Motor neuron (in vitro differentiated cells): Measurements from ENCODE around the gene PNPLA7. TPM values are rescaled to one million over a fixed set of nuclear protein-coding genes. Genes with fewer than 3 reads are reported as not detected.

ENCODE experiments used
- ATAC-seq, 8 experiments: fragments of 200-7000 bp; cut with Tn5 transposase; replicated peaks in 6 of 8; 2 replicates each; pipeline ENCODE4 v1.8.0; 2021; ENCODE audit warnings: mild to moderate bottlenecking in 8 of 8, moderate library complexity in 8 of 8
- H3K27ac ChIP-seq, 2 donors: fragments of 250-450 bp; sonication (Bioruptor Pico); 2 replicates each; pipeline ENCODE4 v1.9.0; 2021; ENCODE audit warnings: antibody characterized with exemption in 2 of 2, mild to moderate bottlenecking in 2 of 2, moderate library complexity in 1 of 2
- H3K4me1 ChIP-seq, 2 donors: fragments of 250-450 bp; sonication (Bioruptor Pico); replicated peaks in 1 of 2; 2 replicates each; pipeline ENCODE4 v1.6.1; 2021; ENCODE audit warnings: antibody characterized with exemption in 2 of 2, mild to moderate bottlenecking in 2 of 2, moderate library complexity in 1 of 2
- H3K4me3 ChIP-seq, 5 donors: fragments of 250-450 bp; sonication (Bioruptor Pico); 2 replicates each; pipeline ENCODE4 v1.9.0; 2021; ENCODE audit warnings: antibody characterized with exemption in 5 of 5, mild to moderate bottlenecking in 5 of 5, moderate library complexity in 4 of 5
- WGBS, 10 experiments: fragments of 450-650 bp; shearing (Covaris generic); methylation state at CpG; one replicate each; pipeline ENCODE4 v1.0.0; 2022; 5-methylcytosine and 5-hydroxymethylcytosine counted together
- in situ Hi-C, 9 experiments: fragments of 400-800 bp; cut with MboI; loops; one replicate each; pipeline ENCODE4 v1.15.0; 2021; ENCODE audit warnings: low sequenced_read_pairs in 9 of 9, low pct_unique_long_range_greater_than_20kb in 2 of 9; ENCODE audit not compliant: unreplicated experiment in 9 of 9
- total RNA-seq, 8 experiments: library from RNA; unstranded; fragments of 300-600 nt; gene quantifications; 2 replicates each; pipeline versions ENCODE4 v1.2.3 to v1.2.4, GENCODE V29; 2022

The PNPLA7 gene
- total RNA-seq, 8 experiments from 2014 or later: 0.16 to 3.3 (median 1.5) TPM

DNA sequence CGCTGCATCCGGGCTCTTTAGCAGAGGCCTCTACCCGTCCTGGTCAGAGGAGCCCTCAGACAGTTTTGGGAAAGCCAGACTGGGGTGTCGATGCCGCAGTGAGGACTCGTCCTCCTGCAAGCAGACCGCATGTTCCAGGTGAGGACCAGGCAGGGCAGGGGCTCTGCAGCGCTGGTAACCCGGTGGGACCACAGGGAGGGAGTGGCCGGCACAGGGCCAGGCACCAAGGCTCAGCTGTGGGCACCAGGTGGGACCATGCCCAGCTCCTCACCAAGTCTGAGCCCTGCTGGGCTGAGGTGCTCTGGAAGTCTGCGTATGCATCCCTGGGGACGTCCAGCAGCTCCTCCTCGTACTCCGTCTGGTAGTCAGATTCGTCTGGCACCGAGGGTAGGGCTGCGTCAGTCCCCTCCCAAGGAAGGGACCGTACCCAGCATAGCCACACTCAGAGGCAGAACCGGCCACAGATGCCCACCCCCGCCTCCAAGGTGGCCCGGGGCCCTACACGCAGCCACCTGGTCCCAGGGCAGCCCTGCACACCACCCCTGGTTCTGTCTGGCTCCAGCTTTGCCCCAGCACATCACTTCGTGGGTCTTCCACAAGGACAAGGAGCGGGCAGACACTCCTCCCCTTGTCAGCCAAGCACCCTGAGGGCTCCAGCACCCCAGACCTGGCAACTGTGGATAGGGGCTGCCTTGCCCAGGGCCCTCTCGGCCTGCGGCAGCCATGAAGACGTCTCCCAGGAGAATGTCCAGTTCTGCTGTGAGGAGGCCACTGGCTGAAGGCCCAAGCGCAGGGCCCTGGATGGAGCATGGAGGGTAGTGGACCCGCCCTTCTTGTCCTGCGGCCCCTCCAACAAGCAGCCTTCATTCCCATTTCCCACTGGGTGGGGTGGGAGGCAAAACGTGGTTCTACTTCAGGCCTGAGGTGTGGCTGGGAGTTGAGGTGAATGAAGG, 89.6 kb downstream of the PNPLA7 start:
- Histone ChIP-seq H3K4me3 (no peak overlapping the region), H3K4me1 (peaks cover 12% of the 10 kb centered on the region in 2 donors), H3K27ac (no peak overlapping the region)
- WGBS, 10 experiments: 85 to 100% (median 95%) methylated on average over 1 to 6 of the region's 31 CpGs; no CpG with 5 or more reads in 6 of the 10 experiments
- in situ Hi-C loops: no loop called here
- ATAC-seq: no peak

DNA sequence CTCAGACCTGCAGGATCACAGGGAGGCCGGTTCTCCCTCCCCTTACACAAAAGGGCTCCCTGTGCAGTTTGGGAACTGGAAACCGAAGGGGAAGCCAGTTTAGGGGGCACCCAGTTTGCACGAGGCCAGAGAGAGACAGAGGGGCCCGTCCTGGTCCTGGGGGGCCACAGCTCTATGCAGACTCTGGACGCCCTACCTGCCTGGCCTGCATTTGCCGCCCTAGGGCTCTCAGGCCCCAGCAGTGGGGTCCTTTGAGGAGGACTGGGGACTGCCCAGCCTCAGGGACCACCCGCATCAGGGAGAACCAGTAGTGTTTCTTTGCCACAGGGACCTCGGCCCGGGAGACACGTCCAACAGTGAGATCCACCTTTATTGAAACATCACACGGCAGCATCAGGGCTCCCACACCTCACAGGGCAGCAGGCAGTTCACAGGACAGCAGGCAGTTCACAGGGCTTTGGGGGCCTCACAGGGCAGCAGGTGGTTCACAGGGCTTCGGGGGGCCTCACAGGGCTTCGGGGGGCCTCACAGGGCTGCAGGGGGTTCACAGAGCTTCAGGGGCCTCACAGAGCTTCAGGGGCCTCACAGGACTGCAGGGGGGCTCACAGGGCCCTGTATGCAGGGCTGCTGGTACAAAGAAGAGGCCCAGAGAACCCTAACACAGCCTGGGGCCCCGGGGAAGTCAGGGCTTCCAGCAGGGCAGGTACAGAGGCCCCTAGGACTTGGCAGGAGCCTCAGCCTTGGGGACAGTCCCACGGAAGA, 90.4 kb downstream of the PNPLA7 start:
- peaks cover 17% of the 10 kb centered on the region in 2 donors for H3K4me1 ChIP-seq
- in situ Hi-C loops: no loop called here
- no peak overlapping the region for H3K27ac ChIP-seq
- ATAC-seq: peak in 2 of 8 experiments; percentile 1
- H3K4me3 ChIP-seq: peak overlapping the region; percentile 55 to 99 (median 88)
- 7 to 100% (median 55%) methylated on average over 1 to 3 of the region's 15 CpGs; no CpG with 5 or more reads in 6 of the 10 experiments for WGBS, 10 experiments

- peak; percentile 75 to 93 (median 80) for ATAC-seq
- Histone ChIP-seq H3K27ac (peak within 1 kb of the TSS in 1 of 2 donors; percentile 51), H3K4me3 (peak within 1 kb of the TSS; percentile 55 to 99 (median 88)), H3K4me1 (peaks cover 23% of the 10 kb centered on the region in 2 donors)
- in situ Hi-C loops: no loop called here
- 0% methylated on average over 4 to 5 of the region's 62 CpGs; no CpG with 5 or more reads in 8 of the 10 experiments for WGBS, 10 experiments
These were observed 91.0 kb downstream of the PNPLA7 start, which contains the start of gene NSMF for GRCh38 chr9:137459152-137459600. Gene NSMF (minus strand): TSS chr9:137459334. CDS start chr9:137459102, 232 bp downstream.

- ATAC-seq: peak; percentile 45 to 70 (median 53)
- 0% methylated on average over 5 of the region's 88 CpGs; no CpG with 5 or more reads in 9 of the 10 experiments for WGBS, 10 experiments
- peak overlapping the region in 1 of 2 donors; percentile 51 for H3K27ac ChIP-seq
- peak overlapping the region; percentile 55 to 99 (median 88) for H3K4me3 ChIP-seq
- in situ Hi-C loops: no loop called here
- H3K4me1 ChIP-seq: peaks cover 23 to 24% of the 10 kb centered on the region in 2 donors
These were observed 91.7 kb downstream of the PNPLA7 start for GRCh38 chr9:137458194-137459151.

GRCh38 chr9:137457406-137458193, 92.6 kb downstream of the PNPLA7 start:
- peaks cover 23 to 29% of the 10 kb centered on the region in 2 donors for H3K4me1 ChIP-seq
- 93 to 100% (median 100%) methylated on average over 1 to 7 of the region's 44 CpGs; no CpG with 5 or more reads in 7 of the 10 experiments for WGBS, 10 experiments

DNA sequence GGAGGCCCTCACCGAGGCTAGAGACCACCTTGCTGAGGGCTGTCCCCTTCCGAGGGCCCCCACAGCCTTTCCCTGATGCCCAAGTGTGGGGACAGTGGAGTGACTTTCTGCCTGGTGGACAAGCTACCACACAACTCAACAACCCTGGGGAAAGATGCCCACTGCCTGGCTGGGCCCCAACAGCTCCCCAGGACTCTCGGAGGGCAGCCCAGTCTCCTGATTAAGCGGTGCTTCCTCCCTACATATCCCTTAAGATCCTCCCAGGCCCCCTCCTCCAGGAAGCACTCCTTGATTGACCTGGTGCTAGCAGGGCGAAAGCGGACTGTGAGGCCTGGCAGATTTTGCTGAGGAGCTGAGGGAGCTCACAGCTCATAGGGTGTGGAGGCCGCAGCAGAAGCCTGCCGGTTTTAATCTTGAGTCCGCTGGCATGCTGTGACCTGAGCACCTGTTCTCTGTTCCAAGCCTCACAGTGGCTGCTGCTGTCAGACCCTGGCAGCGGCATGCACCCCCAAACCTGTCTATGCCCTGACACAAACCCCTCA, 93.3 kb downstream of the PNPLA7 start:
- 86 to 100% (median 95%) methylated on average over 2 to 4 of the region's 10 CpGs; no CpG with 5 or more reads in 4 of the 10 experiments for WGBS, 10 experiments
- no peak for ATAC-seq
- Histone ChIP-seq H3K4me3 (no peak overlapping the region), H3K27ac (no peak overlapping the region), H3K4me1 (peaks cover 23 to 29% of the 10 kb centered on the region in 2 donors)
- in situ Hi-C loops: no loop called here

More at GRCh38 chr9:137457406-137458193, 92.6 kb downstream of the PNPLA7 start:
- in situ Hi-C loops: no loop called here
- H3K4me3 ChIP-seq: peak overlapping the region; percentile 55 to 99 (median 88)
- no peak for ATAC-seq
- no peak overlapping the region for H3K27ac ChIP-seq

DNA sequence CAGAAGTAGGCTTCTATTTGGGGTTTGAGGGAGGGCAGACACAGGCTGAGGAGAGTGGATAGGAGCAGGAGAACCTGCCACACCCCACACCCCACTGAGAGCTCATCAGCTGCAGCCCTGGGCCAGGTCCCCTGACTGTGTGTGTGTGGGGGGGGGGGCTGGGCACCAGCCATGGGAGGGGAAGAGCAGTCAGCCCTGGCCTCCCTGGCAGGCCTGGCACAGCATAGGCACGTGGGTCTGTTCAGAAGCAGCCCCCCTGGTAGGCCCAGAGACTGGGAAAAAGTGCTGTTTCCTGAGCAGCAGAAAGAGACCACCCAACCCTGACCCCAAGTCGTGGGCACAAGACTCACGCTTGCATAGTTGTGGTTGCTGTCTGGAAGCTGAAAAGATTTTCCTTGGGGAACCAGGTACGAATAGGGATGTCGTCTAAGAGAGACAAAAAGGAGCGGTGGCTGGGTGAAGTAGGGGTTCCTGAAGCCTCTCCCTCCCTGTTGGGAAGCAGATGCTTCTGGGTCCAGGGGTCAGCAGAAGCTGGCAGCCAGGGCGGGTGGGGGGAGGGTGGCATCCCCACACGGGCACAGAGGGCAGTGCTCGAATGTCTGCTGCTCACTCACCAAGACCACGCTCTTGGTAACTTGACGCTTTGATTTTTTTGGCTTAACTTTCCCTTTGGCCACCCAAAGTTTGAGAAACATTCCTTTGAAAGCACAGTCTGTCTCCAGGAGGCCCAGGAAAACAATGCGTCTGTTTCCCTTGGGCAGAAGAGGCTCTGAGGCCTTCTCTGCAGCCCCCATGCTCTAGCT, 93.9 kb downstream of the PNPLA7 start:
- WGBS, 10 experiments: 95 to 100% (median 100%) methylated on average over 1 to 4 of the region's 12 CpGs; no CpG with 5 or more reads in 6 of the 10 experiments
- Histone ChIP-seq H3K4me3 (no peak overlapping the region), H3K27ac (no peak overlapping the region), H3K4me1 (peaks cover 23 to 29% of the 10 kb centered on the region in 2 donors)
- in situ Hi-C loops: no loop called here
- no peak for ATAC-seq

DNA sequence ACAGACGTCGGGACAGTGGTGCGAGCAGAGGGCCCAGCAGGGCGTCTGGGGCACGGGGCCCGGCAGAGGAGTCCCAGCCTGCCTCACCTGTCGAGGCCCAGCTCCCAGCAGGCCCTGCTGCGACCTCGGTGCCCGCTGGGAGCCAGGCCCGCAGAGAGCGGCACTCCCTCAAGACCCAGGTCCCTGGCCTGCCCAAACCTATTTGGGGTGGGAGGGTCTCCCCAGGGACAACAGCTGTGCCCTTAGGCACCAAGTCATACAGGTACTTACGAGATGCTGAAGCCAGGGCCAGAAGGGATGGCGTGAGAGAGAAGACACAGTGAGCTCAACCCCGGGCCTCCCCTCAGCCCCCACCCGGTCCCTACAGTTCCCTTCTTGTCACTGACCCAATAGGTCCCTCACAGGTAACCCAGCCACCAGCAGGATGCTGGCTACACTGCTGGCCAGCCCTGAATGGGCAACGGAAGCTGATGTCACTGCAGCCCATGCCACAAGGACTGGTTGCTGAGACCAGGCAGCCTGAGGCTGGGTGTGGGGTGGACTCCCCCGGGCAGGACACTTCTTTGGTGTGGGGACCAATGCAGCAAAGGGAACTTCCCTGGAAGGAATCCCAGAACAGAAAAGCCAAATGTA, 94.7 kb downstream of the PNPLA7 start:
- ATAC-seq: no peak
- 100% methylated on average over 1 of the region's 18 CpGs; no CpG with 5 or more reads in 9 of the 10 experiments for WGBS, 10 experiments
- Histone ChIP-seq H3K4me3 (no peak overlapping the region), H3K27ac (no peak overlapping the region), H3K4me1 (peaks cover 23 to 29% of the 10 kb centered on the region in 2 donors)
- in situ Hi-C loops: no loop called here

DNA sequence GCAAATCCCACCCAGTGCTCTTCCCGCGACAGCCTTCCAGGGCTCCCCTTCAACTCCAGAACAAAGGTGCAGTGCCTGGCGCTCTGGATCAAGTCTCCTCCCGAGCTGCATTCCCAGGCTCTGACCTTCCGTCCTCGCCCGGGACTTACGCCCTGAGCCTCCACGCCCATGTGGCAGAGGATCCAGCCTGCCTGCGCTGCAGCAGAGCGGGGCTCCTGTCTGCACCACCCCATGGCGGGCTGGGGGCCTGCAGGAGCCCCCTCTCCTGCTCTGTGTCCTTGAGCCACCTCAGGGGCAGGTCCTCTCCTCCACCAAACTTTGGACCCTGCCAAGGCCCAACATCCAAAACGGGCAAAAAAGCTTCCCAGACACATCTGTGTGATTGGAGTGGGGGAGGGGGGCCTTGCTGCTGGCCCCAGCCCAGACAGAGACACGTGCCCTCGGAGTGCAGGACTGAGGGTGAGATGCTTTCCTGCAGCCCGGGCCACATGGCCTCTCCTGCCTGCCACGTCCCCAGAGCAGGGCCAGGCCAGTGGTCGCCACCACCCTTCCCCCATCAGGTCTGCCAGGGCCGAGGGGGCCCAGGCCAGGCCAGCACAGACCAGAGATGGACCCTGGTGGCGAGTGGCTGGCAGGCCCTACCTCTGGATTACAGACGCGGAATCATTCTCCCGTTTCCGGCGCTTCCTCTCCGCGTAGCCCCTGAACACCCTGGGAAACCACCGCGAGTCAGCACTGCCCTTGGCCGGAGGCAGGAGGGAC, 95.4 kb downstream of the PNPLA7 start:
- Histone ChIP-seq H3K27ac (peak overlapping the region in 1 of 2 donors; percentile 28), H3K4me1 (peaks cover 23 to 26% of the 10 kb centered on the region in 2 donors), H3K4me3 (peak overlapping the region in 3 of 5 donors; percentile 20 to 31 (median 24))
- ATAC-seq: peak in 6 of 8 experiments; percentile 7 to 30 (median 16)
- in situ Hi-C loops: no loop called here
- WGBS, 10 experiments: 0 to 80% (median 48%) methylated on average over 1 to 5 of the region's 30 CpGs; no CpG with 5 or more reads in 4 of the 10 experiments
